ENCODE measurements around the gene MYO1D. TPM values are rescaled to one million over a fixed set of nuclear protein-coding genes. Genes with fewer than 3 reads are reported as not detected.
A peak's percentile ranks its signal among the peaks of the same experiment; 100 is the strongest.

MYO1D gene
- total and polyA plus RNA-seq, 5 donors: 5.8 to 17.0 (median 10.4) TPM

- DNase-seq: peak in 1 of 3 donors; percentile 26
- no peaks in the 10 kb centered on the region for H3K9me3 ChIP-seq (ENCODE audit: control insufficient read depth, low read length)
- H3K4me1 ChIP-seq (ENCODE audit: control insufficient read depth, insufficient read depth, low read length): no peaks in the 10 kb centered on the region
- no peak overlapping the region for H3K27ac ChIP-seq (ENCODE audit: low read length)
- H3K27me3 ChIP-seq (ENCODE audit: control insufficient read depth, insufficient read depth): no peaks in the 10 kb centered on the region
- 70% methylated on average over 10 of the region's 10 CpGs for WGBS
- peak in 1 of 2 donors; percentile 28 for ATAC-seq
- H3K4me3 ChIP-seq (ENCODE audit: low read length): no peak overlapping the region
- intact Hi-C loops (cut with DNase I): no loop called here
Observed at GRCh38 chr17:32502710-32503109, 374.2 kb downstream of the MYO1D start.

- no peaks in the 10 kb centered on the region for H3K4me1 ChIP-seq (ENCODE audit: control insufficient read depth, insufficient read depth, low read length)
- intact Hi-C loops (cut with DNase I): no loop called here
- H3K27me3 ChIP-seq (ENCODE audit: control insufficient read depth, insufficient read depth): no peaks in the 10 kb centered on the region
- DNase-seq (no peak), ATAC-seq (no peak)
- no peak overlapping the region for H3K27ac ChIP-seq (ENCODE audit: low read length)
- H3K4me3 ChIP-seq (ENCODE audit: low read length): no peak overlapping the region
- 98% methylated on average over 3 of the region's 3 CpGs for WGBS
- no peaks in the 10 kb centered on the region for H3K9me3 ChIP-seq (ENCODE audit: control insufficient read depth, low read length)
Observed at GRCh38 chr17:32502013-32502412, 374.9 kb downstream of the MYO1D start.

- intact Hi-C loops (cut with DNase I): no loop called here
- no peaks in the 10 kb centered on the region for H3K9me3 ChIP-seq (ENCODE audit: control insufficient read depth, low read length)
- WGBS: 82% methylated on average over 9 of the region's 9 CpGs
Observed at GRCh38 chr17:32498391-32498790, 378.5 kb downstream of the MYO1D start.

GRCh38 chr17:32497431-32498205, 379.3 kb downstream of the MYO1D start:
- ATAC-seq (no peak), DNase-seq (no peak)
- H3K27me3 ChIP-seq (ENCODE audit: control insufficient read depth, insufficient read depth): no peaks in the 10 kb centered on the region
- no peak overlapping the region for H3K4me3 ChIP-seq (ENCODE audit: low read length)
- intact Hi-C loops (cut with DNase I): no loop called here
- no peak overlapping the region for H3K27ac ChIP-seq (ENCODE audit: low read length)
- H3K9me3 ChIP-seq (ENCODE audit: control insufficient read depth, low read length): no peaks in the 10 kb centered on the region
- H3K4me1 ChIP-seq (ENCODE audit: control insufficient read depth, insufficient read depth, low read length): no peaks in the 10 kb centered on the region
- WGBS: 83% methylated on average over 18 of the region's 18 CpGs

More at GRCh38 chr17:32498391-32498790, 378.5 kb downstream of the MYO1D start:
- ATAC-seq: no peak
- no peaks in the 10 kb centered on the region for H3K4me1 ChIP-seq (ENCODE audit: control insufficient read depth, insufficient read depth, low read length)
- no peak overlapping the region for H3K27ac ChIP-seq (ENCODE audit: low read length)
- H3K27me3 ChIP-seq (ENCODE audit: control insufficient read depth, insufficient read depth): no peaks in the 10 kb centered on the region
- no peak overlapping the region for H3K4me3 ChIP-seq (ENCODE audit: low read length)
- DNase-seq: no peak

- Histone ChIP-seq H3K4me3 (ENCODE audit: low read length) (no peak overlapping the region), H3K4me1 (ENCODE audit: control insufficient read depth, insufficient read depth, low read length) (no peaks in the 10 kb centered on the region), H3K9me3 (ENCODE audit: control insufficient read depth, low read length) (no peaks in the 10 kb centered on the region), H3K27ac (ENCODE audit: low read length) (no peak overlapping the region), H3K27me3 (ENCODE audit: control insufficient read depth, insufficient read depth) (no peaks in the 10 kb centered on the region)
- ATAC-seq (peak; percentile 13 to 44), DNase-seq (no peak)
- WGBS: 81% methylated on average over 16 of the region's 16 CpGs
- intact Hi-C loops (cut with DNase I): no loop called here
Observed at GRCh38 chr17:32496395-32497073, 380.4 kb downstream of the MYO1D start.

- no peaks in the 10 kb centered on the region for H3K27me3 ChIP-seq (ENCODE audit: control insufficient read depth, insufficient read depth)
- H3K4me3 ChIP-seq (ENCODE audit: low read length): no peak overlapping the region
- no peaks in the 10 kb centered on the region for H3K9me3 ChIP-seq (ENCODE audit: control insufficient read depth, low read length)
- intact Hi-C loops (cut with DNase I): no loop called here
- ATAC-seq (peak; percentile 49 to 87), DNase-seq (peak; percentile 80 to 87 (median 82))
- 41% methylated on average over 45 of the region's 45 CpGs for WGBS
- peak overlapping the region; percentile 1 for H3K27ac ChIP-seq (ENCODE audit: low read length)
- H3K4me1 ChIP-seq (ENCODE audit: control insufficient read depth, insufficient read depth, low read length): no peaks in the 10 kb centered on the region
Observed at GRCh38 chr17:32495359-32496231, 381.3 kb downstream of the MYO1D start.

GRCh38 chr17:32494621-32495358, 382.1 kb downstream of the MYO1D start:
- no peak overlapping the region for H3K4me3 ChIP-seq (ENCODE audit: low read length)
- WGBS: 85% methylated on average over 34 of the region's 34 CpGs

GRCh38 chr17:32493976-32494513, 382.9 kb downstream of the MYO1D start:
- no peak overlapping the region for H3K4me3 ChIP-seq (ENCODE audit: low read length)
- WGBS: 94% methylated on average over 11 of the region's 11 CpGs
- H3K4me1 ChIP-seq (ENCODE audit: control insufficient read depth, insufficient read depth, low read length): no peaks in the 10 kb centered on the region
- H3K9me3 ChIP-seq (ENCODE audit: control insufficient read depth, low read length): no peaks in the 10 kb centered on the region
- H3K27me3 ChIP-seq (ENCODE audit: control insufficient read depth, insufficient read depth): no peaks in the 10 kb centered on the region
- no peak overlapping the region for H3K27ac ChIP-seq (ENCODE audit: low read length)
- ATAC-seq: no peak
- intact Hi-C loops (cut with DNase I): no loop called here
- no peak for DNase-seq

More at GRCh38 chr17:32494621-32495358, 382.1 kb downstream of the MYO1D start:
- DNase-seq (peak in 2 of 3 donors; percentile 68 to 70), ATAC-seq (no peak)
- no peak overlapping the region for H3K27ac ChIP-seq (ENCODE audit: low read length)
- no peaks in the 10 kb centered on the region for H3K9me3 ChIP-seq (ENCODE audit: control insufficient read depth, low read length)
- H3K4me1 ChIP-seq (ENCODE audit: control insufficient read depth, insufficient read depth, low read length): no peaks in the 10 kb centered on the region
- intact Hi-C loops (cut with DNase I): no loop called here
- H3K27me3 ChIP-seq (ENCODE audit: control insufficient read depth, insufficient read depth): no peaks in the 10 kb centered on the region

- ATAC-seq: no peak
- no peak overlapping the region for H3K4me3 ChIP-seq (ENCODE audit: low read length)
- H3K27me3 ChIP-seq (ENCODE audit: control insufficient read depth, insufficient read depth): no peaks in the 10 kb centered on the region
- H3K4me1 ChIP-seq (ENCODE audit: control insufficient read depth, insufficient read depth, low read length): no peaks in the 10 kb centered on the region
- H3K27ac ChIP-seq (ENCODE audit: low read length): no peak overlapping the region
- DNase-seq: no peak
- intact Hi-C loops (cut with DNase I): no loop called here
- H3K9me3 ChIP-seq (ENCODE audit: control insufficient read depth, low read length): no peaks in the 10 kb centered on the region
- WGBS: 83% methylated on average over 15 of the region's 15 CpGs
Observed at GRCh38 chr17:32493571-32493970, 383.4 kb downstream of the MYO1D start.

- Histone ChIP-seq H3K9me3 (ENCODE audit: control insufficient read depth, low read length) (no peaks in the 10 kb centered on the region), H3K27me3 (ENCODE audit: control insufficient read depth, insufficient read depth) (no peaks in the 10 kb centered on the region), H3K4me1 (ENCODE audit: control insufficient read depth, insufficient read depth, low read length) (no peaks in the 10 kb centered on the region), H3K27ac (ENCODE audit: low read length) (no peak overlapping the region), H3K4me3 (ENCODE audit: low read length) (no peak overlapping the region)
- no peak for ATAC-seq
- intact Hi-C loops (cut with DNase I): no loop called here
- no peak for DNase-seq
- whole genome bisulfite sequencing: 92% methylated on average over 7 of the region's 7 CpGs
Observed at GRCh38 chr17:32492648-32493289, 384.2 kb downstream of the MYO1D start.

Measured in right cardiac atrium (tissue), 5 donors.